ENCODE data around the gene IL3.

The IL3 gene

GRCh38 chr5:132098151-132098594 is 37.7 kb downstream of the IL3 start:
- Histone ChIP-seq H3K9me2 (replicated peaks; ENCODE audit: low read depth, low read length) (no peaks in the 10 kb centered on the region), H3K27me3 (ENCODE audit: insufficient read depth, low read length, poor library complexity, severe bottlenecking) (no peaks in the 10 kb centered on the region), H3K36me3 (ENCODE audit: insufficient read depth, low read length) (no peaks in the 10 kb centered on the region), H4K20me1 (ENCODE audit: insufficient read depth, low read length, poor library complexity, severe bottlenecking) (no peaks in the 10 kb centered on the region), H2AFZ (ENCODE audit: low read length) (no peak overlapping the region), H3K4me1 (ENCODE audit: insufficient read depth, low read length, poor library complexity, severe bottlenecking) (peaks cover 74% of the 10 kb centered on the region), H3K79me2 (ENCODE audit: insufficient read depth, low read length) (no peaks in the 10 kb centered on the region), H3K9me3 (ENCODE audit: insufficient read depth, low read depth, low read length) (no peaks in the 10 kb centered on the region), H3K9ac (ENCODE audit: low read depth, low read length, poor library complexity, severe bottlenecking) (no peak overlapping the region), H3K4me3 (ENCODE audit: low read length, poor library complexity, severe bottlenecking) (no peak overlapping the region), H3K4me2 (ENCODE audit: low read depth, low read length, poor library complexity, severe bottlenecking) (no peak overlapping the region), H3F3A (ENCODE audit: low read depth) (no peaks in the 10 kb centered on the region)
- no peak for TF ChIP-seq EZH2phosphoT487 (IDR thresholded peaks at IDR 0.05; ENCODE audit: borderline replicate concordance)
- no peak for TF ChIP-seq CTCF (conservative IDR thresholded peaks at IDR 0.05; ENCODE audit: low read length)

- H3K4me3 ChIP-seq (ENCODE audit: low read length, poor library complexity, severe bottlenecking): no peak overlapping the region
- no peaks in the 10 kb centered on the region for H3K27me3 ChIP-seq (ENCODE audit: insufficient read depth, low read length, poor library complexity, severe bottlenecking)
- H3K36me3 ChIP-seq (ENCODE audit: insufficient read depth, low read length): no peaks in the 10 kb centered on the region
- H3K79me2 ChIP-seq (ENCODE audit: insufficient read depth, low read length): no peaks in the 10 kb centered on the region
- no peaks in the 10 kb centered on the region for H3K9me3 ChIP-seq (ENCODE audit: insufficient read depth, low read depth, low read length)
- no peak overlapping the region for H3K9ac ChIP-seq (ENCODE audit: low read depth, low read length, poor library complexity, severe bottlenecking)
- no peaks in the 10 kb centered on the region for H4K20me1 ChIP-seq (ENCODE audit: insufficient read depth, low read length, poor library complexity, severe bottlenecking)
- H2AFZ ChIP-seq (ENCODE audit: low read length): no peak overlapping the region
- no peak overlapping the region for H3K4me2 ChIP-seq (ENCODE audit: low read depth, low read length, poor library complexity, severe bottlenecking)
- H3K9me2 ChIP-seq (replicated peaks; ENCODE audit: low read depth, low read length): no peaks in the 10 kb centered on the region
- no peaks in the 10 kb centered on the region for H3F3A ChIP-seq (ENCODE audit: low read depth)
- H3K4me1 ChIP-seq (ENCODE audit: insufficient read depth, low read length, poor library complexity, severe bottlenecking): peaks cover 78% of the 10 kb centered on the region
- TF ChIP-seq EZH2phosphoT487 (IDR thresholded peaks at IDR 0.05; ENCODE audit: borderline replicate concordance) (no peak), CTCF (conservative IDR thresholded peaks at IDR 0.05; ENCODE audit: low read length) (no peak)
Measured at GRCh38 chr5:132098621-132099020, 38.2 kb downstream of the IL3 start.

- H3K4me1 ChIP-seq (ENCODE audit: insufficient read depth, low read length, poor library complexity, severe bottlenecking): peaks cover 78% of the 10 kb centered on the region
- H3K9ac ChIP-seq (ENCODE audit: low read depth, low read length, poor library complexity, severe bottlenecking): no peak overlapping the region
- no peaks in the 10 kb centered on the region for H3K9me2 ChIP-seq (replicated peaks; ENCODE audit: low read depth, low read length)
- H3K4me2 ChIP-seq (ENCODE audit: low read depth, low read length, poor library complexity, severe bottlenecking): no peak overlapping the region
- no peaks in the 10 kb centered on the region for H3K9me3 ChIP-seq (ENCODE audit: insufficient read depth, low read depth, low read length)
- H3K79me2 ChIP-seq (ENCODE audit: insufficient read depth, low read length): no peaks in the 10 kb centered on the region
- no peaks in the 10 kb centered on the region for H3K27me3 ChIP-seq (ENCODE audit: insufficient read depth, low read length, poor library complexity, severe bottlenecking)
- H3F3A ChIP-seq (ENCODE audit: low read depth): no peaks in the 10 kb centered on the region
- TF ChIP-seq CTCF (conservative IDR thresholded peaks at IDR 0.05; ENCODE audit: low read length) (no peak), EZH2phosphoT487 (IDR thresholded peaks at IDR 0.05; ENCODE audit: borderline replicate concordance) (no peak)
- H2AFZ ChIP-seq (ENCODE audit: low read length): no peak overlapping the region
- H4K20me1 ChIP-seq (ENCODE audit: insufficient read depth, low read length, poor library complexity, severe bottlenecking): no peaks in the 10 kb centered on the region
- H3K4me3 ChIP-seq (ENCODE audit: low read length, poor library complexity, severe bottlenecking): no peak overlapping the region
- no peaks in the 10 kb centered on the region for H3K36me3 ChIP-seq (ENCODE audit: insufficient read depth, low read length)
Measured at GRCh38 chr5:132099076-132099748, 38.8 kb downstream of the IL3 start.

All from Loucy (cell line).